Naive B cell (primary cell): ENCODE measurements around the gene MRPL52. TPM values are rescaled to one million over a fixed set of nuclear protein-coding genes. Genes with fewer than 3 reads are reported as not detected.
"Not testable (repeated sequence)": the region's sequence is repeated elsewhere in the genome, so short reads cannot be mapped to it uniquely, and the experiment has no call there.

Source experiments
- ATAC-seq, 2 donors: fragments of 150-1000 bp; cut with Tn5 transposase; 2 replicates each; pipeline ENCODE4 v1.10.0; 2021; ENCODE audit warnings: low read depth in 2 of 2, mild to moderate bottlenecking in 2 of 2, moderate library complexity in 2 of 2
- DNase-seq: peaks from one replicate; pipeline ENCODE4 v3.0.0; 2022
- H3K27ac Mint-ChIP-seq, 6 donors: one replicate each; pipeline ENCODE4 v1.8.0; 2020 to 2022; ENCODE audit warnings: mild to moderate bottlenecking in 6 of 6, mixed read lengths in 6 of 6, moderate library complexity in 5 of 6, inconsistent platforms in 2 of 6
- H3K27me3 Mint-ChIP-seq, 3 donors: one replicate each; pipeline ENCODE4 v1.8.0; 2021 to 2022; ENCODE audit warnings: mixed read lengths in 3 of 3, mild to moderate bottlenecking in 1 of 3
- H3K36me3 Mint-ChIP-seq, 2 donors: one replicate each; pipeline ENCODE4 v1.8.0; 2020 to 2022; ENCODE audit warnings: mixed read lengths in 2 of 2, inconsistent platforms in 1 of 2, mild to moderate bottlenecking in 1 of 2
- H3K4me1 Mint-ChIP-seq, 3 donors: one replicate each; pipeline ENCODE4 v1.8.0; 2020 to 2022; ENCODE audit warnings: mixed read lengths in 3 of 3, inconsistent platforms in 1 of 3, mild to moderate bottlenecking in 1 of 3, moderate library complexity in 1 of 3
- H3K4me3 Mint-ChIP-seq, 8 donors: one replicate each; pipeline ENCODE4 v1.8.0; 2020 to 2022; ENCODE audit warnings: mild to moderate bottlenecking in 8 of 8, mixed read lengths in 8 of 8, moderate library complexity in 8 of 8, inconsistent platforms in 2 of 8
- H3K9me3 Mint-ChIP-seq, 7 donors: one replicate each; pipeline ENCODE4 v1.8.0; 2020 to 2022; ENCODE audit warnings: mixed read lengths in 7 of 7, mild to moderate bottlenecking in 5 of 7, inconsistent platforms in 2 of 7, moderate library complexity in 1 of 7
- polyA plus RNA-seq, 6 donors: library from polyadenylated mRNA; unstranded; fragments of 300-500 nt; fragmentation: Illumina TruSeq; gene quantifications; one replicate each; pipeline ENCODE4 v1.2.3, GENCODE V29; 2021; ENCODE audit warnings: low read depth in 6 of 6

Gene MRPL52
- 100 to 1,000 TPM in 5 of 6 donors, 10 to 100 TPM in 1; 75.0 to 232 (median 186) TPM for polyA plus RNA-seq

DNA sequence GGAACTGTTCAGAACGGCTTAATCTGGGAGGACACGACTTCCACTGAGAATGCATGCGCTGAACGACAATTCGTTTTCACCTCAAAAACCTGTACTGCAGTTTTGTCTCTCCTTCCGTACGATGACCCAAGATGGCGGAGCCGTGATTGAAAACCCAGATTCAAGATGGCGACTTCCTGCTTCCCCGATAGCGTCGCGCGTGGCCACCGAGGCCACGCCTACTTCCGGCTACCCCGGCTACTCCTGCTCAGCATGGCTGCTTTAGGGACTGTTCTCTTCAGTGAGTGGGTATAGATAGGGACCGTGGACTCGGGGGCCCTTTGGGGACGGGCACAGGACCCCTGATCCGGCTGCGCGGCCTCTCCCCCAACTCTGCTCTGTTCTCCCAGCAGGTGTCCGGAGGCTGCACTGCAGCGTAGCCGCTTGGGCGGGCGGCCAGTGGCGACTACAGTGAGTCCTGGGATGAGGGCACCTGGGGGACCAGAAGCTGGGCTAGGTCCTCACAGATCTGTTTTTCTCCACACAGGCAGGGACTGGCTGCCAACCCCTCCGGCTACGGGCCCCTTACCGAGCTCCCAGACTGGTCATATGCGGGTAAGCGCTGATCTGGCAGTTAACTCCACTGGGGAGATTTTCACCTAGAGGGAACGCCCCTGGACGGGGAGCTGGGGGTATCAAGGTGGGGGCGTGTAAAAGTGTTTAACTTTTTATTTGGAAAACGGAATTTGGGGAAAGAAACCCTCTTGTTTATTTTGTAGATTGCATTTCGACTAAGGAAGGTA, at the start of gene MRPL52:
MRPL52 (plus strand) TSS at position 227 of the 782 bp plus-strand sequence; CDS start at position 253, 26 bp downstream.
- Mint-ChIP-seq H3K27ac (peak within 1 kb of the TSS; percentile 91 to 99 (median 96)), H3K9me3 (peaks cover 0 to 3% (median 0%) of the 10 kb centered on the region in 7 donors), H3K27me3 (no peaks in the 10 kb centered on the region), H3K4me3 (peak within 1 kb of the TSS; percentile 85 to 97 (median 94)), H3K36me3 (peaks cover 4 to 8% of the 10 kb centered on the region in 2 donors), H3K4me1 (peaks cover 25 to 40% (median 38%) of the 10 kb centered on the region in 3 donors)
- peak; percentile 93 to 94 for ATAC-seq
- peak; percentile 82 for DNase-seq

DNA sequence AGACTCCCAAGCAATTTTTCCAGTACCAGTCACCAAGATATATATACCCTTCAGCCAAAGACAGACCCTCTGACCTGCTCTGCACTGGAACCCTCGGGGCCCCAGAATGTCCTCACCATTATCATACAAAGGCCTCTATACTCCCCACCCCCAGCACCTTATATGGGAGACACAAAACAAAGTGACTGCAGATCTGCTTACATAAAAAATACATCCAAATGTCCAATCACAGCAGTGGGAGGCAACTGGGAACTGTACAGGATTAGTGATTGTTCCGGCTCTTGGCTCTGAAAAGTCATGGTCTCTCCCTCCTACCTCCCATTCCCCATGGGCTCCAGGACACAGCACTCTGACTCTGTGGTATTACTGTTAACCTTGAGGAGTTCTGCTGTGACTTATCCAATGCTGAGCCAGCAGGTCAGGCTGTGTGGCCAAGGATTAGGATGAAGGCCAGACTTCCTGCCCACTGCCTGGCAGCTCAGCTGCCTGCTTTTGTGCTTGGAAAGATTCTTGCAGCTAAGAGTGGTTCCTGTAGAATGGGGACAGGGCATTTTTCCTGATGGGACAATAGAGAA, 49.5 kb upstream of the MRPL52 start:
- peak overlapping the region in 1 of 6 donors; percentile 9 for H3K27ac Mint-ChIP-seq
- H3K9me3 Mint-ChIP-seq: no peaks in the 10 kb centered on the region
- no peak overlapping the region for H3K4me3 Mint-ChIP-seq
- ATAC-seq (no peak), DNase-seq (no peak)
- H3K36me3 Mint-ChIP-seq: no peaks in the 10 kb centered on the region
- no peaks in the 10 kb centered on the region for H3K27me3 Mint-ChIP-seq
- peaks cover 9 to 16% (median 10%) of the 10 kb centered on the region in 3 donors for H3K4me1 Mint-ChIP-seq

DNA sequence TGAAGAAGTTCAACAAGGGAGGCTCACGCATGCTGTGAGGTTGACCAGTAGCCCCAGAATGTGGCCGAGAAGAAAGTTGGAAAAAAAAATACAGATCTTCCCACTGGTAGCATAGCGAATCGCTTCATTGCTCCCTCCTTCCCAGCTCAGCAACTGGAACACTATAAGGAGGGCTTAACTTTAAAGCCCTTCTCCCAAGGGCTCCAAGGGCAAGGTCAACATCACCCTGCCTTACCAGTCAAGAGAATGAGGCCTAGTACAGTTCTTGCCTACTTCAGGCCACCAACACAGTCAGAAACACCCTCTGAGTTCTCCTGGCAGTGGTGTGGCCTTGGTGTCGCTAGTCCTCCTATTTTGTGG, 48.8 kb upstream of the MRPL52 start:
- no peaks in the 10 kb centered on the region for H3K36me3 Mint-ChIP-seq
- no peaks in the 10 kb centered on the region for H3K27me3 Mint-ChIP-seq
- no peaks in the 10 kb centered on the region for H3K9me3 Mint-ChIP-seq
- no peak for DNase-seq
- no peak overlapping the region for H3K4me3 Mint-ChIP-seq
- peaks cover 9 to 16% (median 14%) of the 10 kb centered on the region in 3 donors for H3K4me1 Mint-ChIP-seq
- no peak for ATAC-seq
- H3K27ac Mint-ChIP-seq: peak overlapping the region in 2 of 6 donors; percentile 55 to 88

DNA sequence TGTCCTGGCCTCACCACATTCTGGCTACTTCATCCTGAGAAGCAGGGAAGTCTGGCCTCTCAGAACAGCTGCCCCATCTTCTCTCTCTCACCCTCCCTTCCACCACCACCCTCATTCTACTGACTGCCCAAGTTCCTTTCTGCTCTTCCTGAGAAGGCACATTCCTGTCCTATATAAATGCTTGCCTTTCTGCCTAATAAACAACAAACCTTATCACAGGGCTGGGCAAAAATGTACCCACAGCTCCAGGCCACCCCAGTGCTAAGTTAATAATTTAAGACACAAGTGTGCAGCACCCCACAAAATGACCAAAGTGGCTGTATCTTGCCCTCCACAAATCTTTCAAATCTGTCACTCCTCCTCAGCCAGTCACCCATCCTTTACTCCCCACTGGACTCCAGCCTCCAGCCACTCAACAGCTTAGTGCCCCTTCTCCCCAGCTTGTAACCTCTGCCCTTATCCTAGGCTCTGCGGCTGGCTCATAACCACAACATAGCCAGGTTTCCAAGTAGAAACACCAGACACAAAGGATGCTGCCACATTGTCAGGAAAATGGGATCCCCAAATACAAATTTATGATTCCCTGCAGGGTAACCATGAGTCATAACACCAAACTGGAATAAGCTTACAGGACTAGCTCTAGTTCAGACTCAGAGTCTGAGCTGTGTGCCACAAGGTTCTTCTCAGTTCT, 48.2 kb upstream of the MRPL52 start:
- no peak for DNase-seq
- no peak for ATAC-seq
- Mint-ChIP-seq H3K4me3 (no peak overlapping the region), H3K27ac (peak overlapping the region in 3 of 6 donors; percentile 55 to 88 (median 75)), H3K36me3 (no peaks in the 10 kb centered on the region), H3K27me3 (no peaks in the 10 kb centered on the region), H3K4me1 (peaks cover 9 to 19% (median 16%) of the 10 kb centered on the region in 3 donors), H3K9me3 (no peaks in the 10 kb centered on the region)

DNA sequence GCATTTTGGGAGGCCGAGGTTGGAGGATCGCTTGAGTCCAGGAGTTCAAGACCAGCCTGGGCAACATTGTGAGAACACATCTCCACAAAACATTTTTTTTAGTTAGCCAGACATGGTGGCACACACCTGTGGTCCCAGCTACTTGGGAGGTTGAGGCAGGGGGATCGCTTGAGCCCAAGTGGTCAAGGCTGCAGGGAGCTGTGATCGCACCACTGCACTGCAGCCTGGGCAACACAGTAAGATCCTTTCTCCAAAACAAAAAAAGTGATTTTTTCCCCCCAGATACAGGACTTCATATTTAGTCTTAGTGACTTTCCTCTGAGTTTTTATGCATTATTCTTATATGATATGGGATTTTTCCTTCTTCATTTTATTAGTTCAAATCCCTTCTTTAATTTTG, 43.0 kb upstream of the MRPL52 start:
- ATAC-seq (no peak), DNase-seq (no peak)
- H3K27me3 Mint-ChIP-seq: no peaks in the 10 kb centered on the region
- peak overlapping the region in 1 of 6 donors; percentile 39 for H3K27ac Mint-ChIP-seq
- peaks cover 26 to 43% (median 32%) of the 10 kb centered on the region in 3 donors for H3K4me1 Mint-ChIP-seq
- H3K4me3 Mint-ChIP-seq: no peak overlapping the region
- no peaks in the 10 kb centered on the region for H3K36me3 Mint-ChIP-seq
- peaks cover 0 to 2% (median 0%) of the 10 kb centered on the region in 7 donors for H3K9me3 Mint-ChIP-seq

DNA sequence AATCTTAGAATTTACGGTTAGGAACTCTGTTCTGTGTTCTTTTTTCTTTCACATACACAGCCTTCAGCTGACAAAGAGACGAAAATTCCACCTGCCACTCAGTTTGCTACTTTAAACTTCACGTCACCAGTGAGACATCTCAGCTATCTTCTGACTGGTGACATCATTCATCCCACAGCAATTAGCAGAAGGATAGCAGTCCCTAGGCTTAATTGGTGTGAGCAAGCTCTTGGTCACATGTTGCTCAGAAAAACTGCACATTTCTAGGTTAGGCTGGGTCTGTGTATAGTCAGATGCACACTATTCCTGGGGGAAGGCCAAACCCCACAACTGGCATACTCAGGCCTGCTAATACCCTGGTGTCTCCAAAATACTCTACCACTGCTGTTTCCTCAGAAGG, 38.4 kb upstream of the MRPL52 start:
- peaks cover 0 to 3% (median 0%) of the 10 kb centered on the region in 7 donors for H3K9me3 Mint-ChIP-seq
- DNase-seq (no peak), ATAC-seq (no peak)
- H3K4me1 Mint-ChIP-seq: peaks cover 45 to 73% (median 47%) of the 10 kb centered on the region in 3 donors
- H3K27me3 Mint-ChIP-seq: no peaks in the 10 kb centered on the region
- H3K36me3 Mint-ChIP-seq: no peaks in the 10 kb centered on the region
- peak overlapping the region; percentile 58 to 98 (median 79) for H3K27ac Mint-ChIP-seq
- H3K4me3 Mint-ChIP-seq: peak overlapping the region in 6 of 8 donors; percentile 16 to 88 (median 60)

DNA sequence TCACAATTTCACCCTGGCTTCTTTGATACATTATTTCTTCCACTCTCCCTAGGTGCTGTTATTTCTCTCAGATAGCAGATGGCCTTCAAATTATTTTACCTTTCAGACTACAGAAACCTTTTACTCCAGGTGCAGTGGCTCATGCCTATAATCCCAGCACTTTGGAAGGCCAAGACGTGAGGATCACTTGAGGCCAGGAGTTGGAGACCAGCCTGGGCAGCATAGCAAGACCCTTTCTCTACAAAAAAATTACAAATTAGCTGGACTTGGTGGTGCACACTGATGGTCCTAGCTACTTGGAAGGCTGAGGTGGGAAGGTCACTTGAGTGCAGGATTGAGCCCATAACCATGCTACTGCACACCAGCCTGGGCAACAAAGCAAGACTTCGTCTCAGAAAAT, 37.5 kb upstream of the MRPL52 start:
- Mint-ChIP-seq H3K36me3 (no peaks in the 10 kb centered on the region), H3K27me3 (no peaks in the 10 kb centered on the region), H3K4me1 (peaks cover 48 to 80% (median 51%) of the 10 kb centered on the region in 3 donors), H3K27ac (peak overlapping the region in 4 of 6 donors; percentile 79 to 93 (median 88)), H3K4me3 (no peak overlapping the region), H3K9me3 (peaks cover 0 to 3% (median 0%) of the 10 kb centered on the region in 7 donors)
- DNase-seq: no peak
- no peak for ATAC-seq

DNA sequence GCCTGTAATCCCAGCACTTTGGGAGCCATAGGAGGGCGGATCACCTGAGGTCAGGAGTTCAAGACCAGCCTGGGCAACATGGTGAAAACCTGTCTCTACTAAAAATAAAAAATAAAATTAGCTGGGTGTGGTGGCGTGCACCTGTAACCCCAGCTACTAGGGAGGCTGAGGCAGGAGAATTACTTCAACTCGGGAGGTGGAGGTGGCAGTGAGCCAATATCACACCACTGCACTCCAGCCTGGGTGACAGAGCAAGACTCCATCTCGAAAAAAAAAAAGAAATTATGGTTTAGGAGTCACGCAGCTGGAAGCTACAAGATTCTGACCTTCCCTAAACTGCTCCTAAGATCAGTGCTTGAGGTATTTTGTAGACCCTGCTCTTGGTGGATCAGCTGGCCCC, 36.1 kb upstream of the MRPL52 start:
- Mint-ChIP-seq H3K4me3 (peak overlapping the region in 3 of 8 donors; percentile 31 to 61 (median 56)), H3K27ac (peak overlapping the region in 4 of 6 donors; percentile 89 to 99 (median 94)), H3K4me1 (peaks cover 51 to 91% (median 65%) of the 10 kb centered on the region in 3 donors)
- H3K9me3 Mint-ChIP-seq, DNase-seq, H3K27me3 Mint-ChIP-seq, H3K36me3 Mint-ChIP-seq, ATAC-seq: not testable (repeated sequence)

DNA sequence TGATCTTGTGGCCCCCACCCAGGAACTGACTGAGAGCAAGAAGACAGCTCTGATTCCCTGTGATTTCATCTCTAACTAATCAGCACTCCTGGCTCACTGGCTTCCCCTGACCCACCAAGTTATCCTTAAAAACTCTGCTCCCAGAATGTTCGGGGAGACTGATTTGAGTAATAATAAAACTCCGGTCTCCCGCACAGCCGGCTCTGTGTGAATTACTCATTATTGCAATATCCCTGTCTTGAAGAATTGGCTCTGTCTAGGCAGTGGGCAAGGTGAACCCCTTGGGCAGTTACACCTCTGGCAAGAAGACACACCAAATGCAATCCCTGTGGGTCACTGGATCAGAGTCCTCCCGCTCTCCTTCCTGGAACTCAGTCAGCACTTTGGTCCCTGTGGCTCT, 35.7 kb upstream of the MRPL52 start:
- peak overlapping the region; percentile 57 to 99 (median 90) for H3K27ac Mint-ChIP-seq

DNA sequence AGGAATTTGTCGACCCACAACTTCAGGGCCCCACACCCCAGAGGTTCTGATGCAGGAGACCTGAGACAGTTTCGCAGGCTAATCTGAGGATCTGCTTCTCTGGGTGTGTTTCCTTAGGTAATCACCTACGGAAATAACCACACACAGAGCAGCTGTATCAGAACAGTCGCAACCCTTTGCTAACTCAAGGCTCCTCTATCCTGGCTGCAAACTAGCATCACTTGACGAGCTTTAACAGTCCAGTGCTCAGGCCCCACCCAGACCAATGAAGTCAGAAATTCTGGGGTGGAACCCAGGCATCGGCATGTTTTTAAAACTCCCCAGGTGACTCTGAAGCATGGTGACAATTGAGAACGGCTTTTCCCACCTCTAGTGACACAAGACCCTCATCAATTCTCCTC, 35.1 kb upstream of the MRPL52 start:
- peak; percentile 15 for DNase-seq
- Mint-ChIP-seq H3K4me3 (peak overlapping the region in 7 of 8 donors; percentile 9 to 87 (median 60)), H3K9me3 (peaks cover 0 to 3% (median 0%) of the 10 kb centered on the region in 7 donors), H3K4me1 (peaks cover 55 to 90% (median 67%) of the 10 kb centered on the region in 3 donors), H3K27ac (peak overlapping the region; percentile 69 to 99 (median 90)), H3K36me3 (no peaks in the 10 kb centered on the region), H3K27me3 (no peaks in the 10 kb centered on the region)
- peak; percentile 73 to 76 for ATAC-seq

More for the DNA sequence above, 35.7 kb upstream of the MRPL52 start:
- no peaks in the 10 kb centered on the region for H3K36me3 Mint-ChIP-seq
- H3K27me3 Mint-ChIP-seq: no peaks in the 10 kb centered on the region
- DNase-seq: no peak
- peak overlapping the region in 5 of 8 donors; percentile 31 to 68 (median 56) for H3K4me3 Mint-ChIP-seq
- peaks cover 0 to 3% (median 0%) of the 10 kb centered on the region in 7 donors for H3K9me3 Mint-ChIP-seq
- H3K4me1 Mint-ChIP-seq: peaks cover 52 to 92% (median 69%) of the 10 kb centered on the region in 3 donors
- no peak for ATAC-seq

DNA sequence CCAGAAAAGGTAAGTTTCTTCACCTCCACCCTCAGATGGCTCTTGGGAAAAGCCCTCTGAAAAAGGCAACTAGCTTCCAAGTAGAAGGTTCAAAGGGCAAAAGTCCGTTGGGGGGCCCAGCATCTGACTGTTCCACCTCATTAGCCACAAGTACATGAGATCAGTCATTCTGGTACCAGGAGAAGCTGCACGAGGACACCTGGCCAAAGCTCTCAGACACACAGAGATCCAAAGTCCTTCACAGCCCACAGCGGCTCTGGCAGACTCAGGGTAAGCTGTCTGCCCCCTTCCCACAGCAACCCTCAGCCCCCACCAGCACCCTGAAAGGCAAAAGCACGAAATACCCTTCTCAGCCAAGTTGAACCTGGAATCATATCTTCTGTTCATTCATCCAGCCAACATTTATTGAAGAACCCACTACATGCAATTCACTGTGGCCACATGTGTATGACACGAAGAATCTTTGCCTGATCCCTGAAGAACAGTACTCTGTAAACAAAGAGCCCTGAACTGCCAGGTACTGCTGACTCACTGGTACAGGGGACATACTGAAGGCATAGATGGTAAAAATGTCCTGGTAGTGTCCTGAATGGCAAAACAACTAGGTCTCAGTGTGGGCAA, 33.5 kb upstream of the MRPL52 start:
- DNase-seq: no peak
- H3K4me1 Mint-ChIP-seq: peaks cover 51 to 90% (median 61%) of the 10 kb centered on the region in 3 donors
- peak overlapping the region in 2 of 8 donors; percentile 56 to 59 for H3K4me3 Mint-ChIP-seq
- H3K36me3 Mint-ChIP-seq: peaks cover 0 to 12% of the 10 kb centered on the region in 2 donors
- H3K9me3 Mint-ChIP-seq: peaks cover 0 to 3% (median 0%) of the 10 kb centered on the region in 7 donors
- ATAC-seq: no peak
- H3K27me3 Mint-ChIP-seq: no peaks in the 10 kb centered on the region
- peak overlapping the region in 5 of 6 donors; percentile 5 to 92 (median 79) for H3K27ac Mint-ChIP-seq

DNA sequence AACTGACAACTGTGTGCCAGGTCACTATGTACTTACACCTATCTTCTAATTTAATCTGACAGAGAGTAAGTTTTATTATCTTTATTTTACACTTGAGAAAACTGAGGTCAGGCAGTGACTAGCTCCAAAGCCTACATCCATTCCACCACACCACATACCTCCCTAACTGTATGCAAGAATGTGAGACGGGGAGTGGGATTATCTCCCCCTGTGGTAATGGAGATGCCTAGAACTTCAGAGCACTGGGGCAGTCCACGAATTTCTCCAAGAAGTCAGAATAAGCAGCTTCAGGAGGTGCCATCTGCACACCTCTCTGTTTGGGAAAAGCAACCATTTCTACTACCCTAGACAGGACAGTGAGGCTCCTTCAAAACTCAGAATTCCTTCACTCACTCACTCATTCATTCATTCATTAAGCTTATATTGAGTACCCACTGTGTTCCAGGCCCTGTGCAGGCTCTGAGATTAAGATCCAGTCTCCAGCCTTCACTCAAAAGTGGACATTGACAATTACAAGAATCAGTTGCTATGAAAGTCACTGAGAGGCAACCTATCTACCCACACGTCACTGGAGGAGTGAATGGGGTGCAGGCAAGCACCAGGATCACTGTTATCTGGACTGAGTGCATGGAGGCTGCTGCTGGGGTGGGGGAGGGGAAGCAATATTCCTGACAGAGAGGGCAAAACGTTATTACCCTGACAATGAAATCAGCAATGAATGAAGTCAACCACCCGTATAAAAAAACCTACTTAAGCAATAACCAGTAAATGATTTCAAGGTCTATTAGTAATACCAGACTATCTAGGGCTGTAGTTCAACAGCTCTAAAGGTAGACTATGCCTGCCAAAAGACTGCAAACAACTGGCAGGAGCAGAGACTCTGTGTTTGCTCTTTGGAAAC, 32.4 kb upstream of the MRPL52 start:
- no peak for ATAC-seq
- Mint-ChIP-seq H3K4me3 (no peak overlapping the region), H3K4me1 (peaks cover 45 to 90% (median 66%) of the 10 kb centered on the region in 3 donors), H3K27ac (peak overlapping the region in 1 of 6 donors; percentile 27), H3K9me3 (peaks cover 0 to 3% (median 0%) of the 10 kb centered on the region in 7 donors), H3K27me3 (no peaks in the 10 kb centered on the region), H3K36me3 (peaks cover under 1 to 12% of the 10 kb centered on the region in 2 donors)
- DNase-seq: no peak
